Ishikawa (cell line): ENCODE measurements around the gene PIGN.

Experiments used
- CEBPB ChIP-seq: IDR thresholded peaks from 2 replicates; pipeline ENCODE4 v1.6.1; 2012
- CREB1 ChIP-seq: IDR thresholded peaks from 2 replicates; pipeline ENCODE4 v1.6.1; 2012; ENCODE audit warnings: low read depth
- EP300 ChIP-seq: IDR thresholded peaks from 2 replicates; pipeline ENCODE4 v1.6.1; 2012; ENCODE audit warnings: borderline replicate concordance
- MAX ChIP-seq: IDR thresholded peaks from 2 replicates; pipeline ENCODE4 v1.6.1; 2012
- RAD21 ChIP-seq: IDR thresholded peaks from 2 replicates; pipeline ENCODE4 v1.6.1; 2012; ENCODE audit warnings: low read depth
- TAF1 ChIP-seq: IDR thresholded peaks from 2 replicates; pipeline ENCODE4 v1.6.1; 2012; ENCODE audit warnings: low read depth, mild to moderate bottlenecking
- TCF12 ChIP-seq: IDR thresholded peaks from 2 replicates; pipeline ENCODE4 v1.6.1; 2012; ENCODE audit warnings: low read depth
- TEAD4 ChIP-seq: IDR thresholded peaks from 2 replicates; pipeline ENCODE4 v1.6.1; 2012
- YY1 ChIP-seq: IDR thresholded peaks from 2 replicates; pipeline ENCODE4 v1.6.1; 2012; ENCODE audit warnings: low read depth
- ZBTB7A ChIP-seq: IDR thresholded peaks from 2 replicates; pipeline ENCODE4 v1.6.1; 2012; ENCODE audit warnings: low read depth
- TF ChIP-seq, protein P1 (sequence below): IDR thresholded peaks from 2 replicates; pipeline ENCODE4 v1.6.1; 2012; ENCODE audit warnings: low read depth, mild to moderate bottlenecking

DNA sequence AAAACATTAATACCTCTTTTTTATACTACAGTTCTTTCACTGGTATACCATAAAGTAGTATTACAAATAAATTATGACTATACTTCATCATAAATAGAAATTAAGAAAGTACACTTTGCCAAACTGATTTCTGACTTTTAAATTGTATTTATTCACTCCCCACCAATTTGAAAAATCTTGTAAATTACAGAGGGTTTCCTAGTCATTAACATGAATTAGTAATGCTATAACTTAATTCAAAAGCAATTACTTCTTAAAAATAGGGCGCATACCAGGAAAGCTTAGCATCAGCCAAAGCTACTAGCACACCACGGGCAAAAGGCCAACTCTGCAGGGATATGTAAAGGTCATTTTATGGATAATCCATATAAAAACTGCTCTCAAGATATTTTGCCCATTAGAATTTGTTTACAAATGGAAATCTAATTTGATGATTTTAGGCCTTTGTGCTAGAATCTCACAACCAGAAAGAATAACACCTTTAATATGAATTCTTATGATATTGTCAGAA lies 142.3 kb downstream of the PIGN start:
- TF ChIP-seq EP300 = no peak
- no peak for TF ChIP-seq ZBTB7A
- no peak for TF ChIP-seq YY1
- TF ChIP-seq RAD21 = no peak
- TF ChIP-seq CREB1 = no peak
- no peak for TF ChIP-seq CEBPB
- TF ChIP-seq, protein P1, sequence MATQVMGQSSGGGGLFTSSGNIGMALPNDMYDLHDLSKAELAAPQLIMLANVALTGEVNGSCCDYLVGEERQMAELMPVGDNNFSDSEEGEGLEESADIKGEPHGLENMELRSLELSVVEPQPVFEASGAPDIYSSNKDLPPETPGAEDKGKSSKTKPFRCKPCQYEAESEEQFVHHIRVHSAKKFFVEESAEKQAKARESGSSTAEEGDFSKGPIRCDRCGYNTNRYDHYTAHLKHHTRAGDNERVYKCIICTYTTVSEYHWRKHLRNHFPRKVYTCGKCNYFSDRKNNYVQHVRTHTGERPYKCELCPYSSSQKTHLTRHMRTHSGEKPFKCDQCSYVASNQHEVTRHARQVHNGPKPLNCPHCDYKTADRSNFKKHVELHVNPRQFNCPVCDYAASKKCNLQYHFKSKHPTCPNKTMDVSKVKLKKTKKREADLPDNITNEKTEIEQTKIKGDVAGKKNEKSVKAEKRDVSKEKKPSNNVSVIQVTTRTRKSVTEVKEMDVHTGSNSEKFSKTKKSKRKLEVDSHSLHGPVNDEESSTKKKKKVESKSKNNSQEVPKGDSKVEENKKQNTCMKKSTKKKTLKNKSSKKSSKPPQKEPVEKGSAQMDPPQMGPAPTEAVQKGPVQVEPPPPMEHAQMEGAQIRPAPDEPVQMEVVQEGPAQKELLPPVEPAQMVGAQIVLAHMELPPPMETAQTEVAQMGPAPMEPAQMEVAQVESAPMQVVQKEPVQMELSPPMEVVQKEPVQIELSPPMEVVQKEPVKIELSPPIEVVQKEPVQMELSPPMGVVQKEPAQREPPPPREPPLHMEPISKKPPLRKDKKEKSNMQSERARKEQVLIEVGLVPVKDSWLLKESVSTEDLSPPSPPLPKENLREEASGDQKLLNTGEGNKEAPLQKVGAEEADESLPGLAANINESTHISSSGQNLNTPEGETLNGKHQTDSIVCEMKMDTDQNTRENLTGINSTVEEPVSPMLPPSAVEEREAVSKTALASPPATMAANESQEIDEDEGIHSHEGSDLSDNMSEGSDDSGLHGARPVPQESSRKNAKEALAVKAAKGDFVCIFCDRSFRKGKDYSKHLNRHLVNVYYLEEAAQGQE = no peak
- no peak for TF ChIP-seq TEAD4
- no peak for TF ChIP-seq TAF1
- no peak for TF ChIP-seq TCF12
- no peak for TF ChIP-seq MAX
